ENCODE data around the gene SMYD3.

Gene SMYD3

GRCh38 chr1:246477634-246478033 is 29.4 kb downstream of the SMYD3 start (continued):
- TF ChIP-seq YY1 (tag by site-specific recombination; IDR thresholded peaks at IDR 0.05) (no peak), ZNF133 (tag by site-specific recombination; IDR thresholded peaks at IDR 0.05) (no peak), ZNF292 (tag by site-specific recombination; IDR thresholded peaks at IDR 0.05; ENCODE audit: borderline replicate concordance, low read depth) (no peak), ZNF645 (tag by site-specific recombination; IDR thresholded peaks at IDR 0.05) (no peak)

GRCh38 chr1:246476771-246477170 is 30.3 kb downstream of the SMYD3 start:
- ChIA-PET POLR2A (no interaction called here), CTCF (no interaction called here)
- Histone ChIP-seq H3K4me1 (ENCODE audit: control insufficient read depth, insufficient read depth, low read length) (no peaks in the 10 kb centered on the region), H3K9me3 (ENCODE audit: control insufficient read depth, insufficient read depth, low read depth, low read length) (no peaks in the 10 kb centered on the region), H3K4me3 (ENCODE audit: low read depth, low read length) (no peak overlapping the region), H3K27ac (ENCODE audit: extremely low read depth, low read depth, low read length) (no peak overlapping the region), H3K36me3 (ENCODE audit: control insufficient read depth in 2 of 2, insufficient read depth in 1 of 2, low read length in 2 of 2) (no peaks in the 10 kb centered on the region)
- TF ChIP-seq ZNF19 (tag by site-specific recombination; IDR thresholded peaks at IDR 0.05; ENCODE audit: low read depth) (no peak), ZNF133 (tag by site-specific recombination; IDR thresholded peaks at IDR 0.05) (no peak), PRDM6 (tag by site-specific recombination; IDR thresholded peaks at IDR 0.05) (peak; percentile 41; the same call in 1 of the 2 replicates), ZNF248 (tag by site-specific recombination; IDR thresholded peaks at IDR 0.05) (no peak), ZNF585B (tag by site-specific recombination; IDR thresholded peaks at IDR 0.05) (no peak), ZNF10 (tag by site-specific recombination; IDR thresholded peaks at IDR 0.05) (no peak), ZNF785 (tag by site-specific recombination; IDR thresholded peaks at IDR 0.05) (no peak)

GRCh38 chr1:246471688-246472087 is 35.4 kb downstream of the SMYD3 start:
- CTCF ChIA-PET = no interaction called here
- no peak for TF ChIP-seq ZSCAN5A (tag by site-specific recombination; IDR thresholded peaks at IDR 0.05)
- no peak for TF ChIP-seq AEBP2 (tag by site-specific recombination; IDR thresholded peaks at IDR 0.05; ENCODE audit: borderline replicate concordance)
- no peak overlapping the region for H3K27ac ChIP-seq (ENCODE audit: extremely low read depth, low read depth, low read length)
- no peaks in the 10 kb centered on the region for H3K36me3 ChIP-seq (ENCODE audit: control insufficient read depth in 2 of 2, insufficient read depth in 1 of 2, low read length in 2 of 2)
- H3K4me3 ChIP-seq (ENCODE audit: low read depth, low read length) = no peak overlapping the region
- POLR2A ChIA-PET = no interaction called here
- H3K4me1 ChIP-seq (ENCODE audit: control insufficient read depth, insufficient read depth, low read length) = no peaks in the 10 kb centered on the region
- H3K9me3 ChIP-seq (ENCODE audit: control insufficient read depth, insufficient read depth, low read depth, low read length) = no peaks in the 10 kb centered on the region

GRCh38 chr1:246470585-246470984 is 36.5 kb downstream of the SMYD3 start:
- ChIA-PET POLR2A (no interaction called here), CTCF (no interaction called here)
- H3K9me3 ChIP-seq (ENCODE audit: control insufficient read depth, insufficient read depth, low read depth, low read length) = no peaks in the 10 kb centered on the region
- H3K4me1 ChIP-seq (ENCODE audit: control insufficient read depth, insufficient read depth, low read length) = no peaks in the 10 kb centered on the region
- no peak overlapping the region for H3K27ac ChIP-seq (ENCODE audit: extremely low read depth, low read depth, low read length)
- no peak overlapping the region for H3K4me3 ChIP-seq (ENCODE audit: low read depth, low read length)
- H3K36me3 ChIP-seq (ENCODE audit: control insufficient read depth in 2 of 2, insufficient read depth in 1 of 2, low read length in 2 of 2) = no peaks in the 10 kb centered on the region
- TF ChIP-seq ZBTB49 (tag by site-specific recombination; IDR thresholded peaks at IDR 0.05; ENCODE audit: low read depth) = no peak
- no peak for TF ChIP-seq ZNF843 (tag by site-specific recombination; IDR thresholded peaks at IDR 0.05)
- TF ChIP-seq GLIS1 (tag by site-specific recombination; IDR thresholded peaks at IDR 0.05) = no peak
- no peak for TF ChIP-seq ZNF133 (tag by site-specific recombination; IDR thresholded peaks at IDR 0.05)
- TF ChIP-seq REST (tag by site-specific recombination; IDR thresholded peaks at IDR 0.05) = no peak
- TF ChIP-seq BCL11B (tag by site-specific recombination; IDR thresholded peaks at IDR 0.05; ENCODE audit: low read depth) = no peak
- no peak for TF ChIP-seq FEZF1 (tag by site-specific recombination; IDR thresholded peaks at IDR 0.05)
